Hematopoietic multipotent progenitor cell treated with erythropoietin and hydrocortisone succinate and interleukin-3 and kit ligand, for 8 days (in vitro differentiated cells): ENCODE measurements around the gene CRB2.
"Not testable (repeated sequence)": the region's sequence is repeated elsewhere in the genome, so short reads cannot be mapped to it uniquely, and the experiment has no call there.

Experiments used
- DNase-seq: peaks from one replicate; pipeline ENCODE4 v3.0.0-alpha.2; 2015

CRB2 gene

DNA sequence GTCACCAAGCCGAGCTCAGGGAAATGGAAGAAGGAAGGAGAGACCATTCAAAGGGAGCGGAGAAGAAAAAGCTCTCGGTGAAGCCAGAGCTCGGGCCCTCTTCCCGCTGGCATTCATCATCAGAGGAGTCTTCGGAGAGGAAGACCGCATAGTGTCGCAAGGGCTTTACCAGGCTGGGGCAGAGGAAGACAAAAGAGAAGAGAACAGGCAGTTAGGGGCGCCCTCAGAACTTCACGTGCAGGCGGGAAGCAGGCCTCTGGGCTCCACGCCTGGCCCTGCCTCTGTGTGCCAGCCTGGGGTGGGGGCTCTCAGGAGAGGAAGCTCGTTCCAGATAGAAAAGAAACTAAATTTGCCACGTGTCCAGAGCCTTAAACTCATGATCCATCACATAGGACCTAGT lies 31.7 kb downstream of the CRB2 start:
- DNase-seq, result no peak

DNA sequence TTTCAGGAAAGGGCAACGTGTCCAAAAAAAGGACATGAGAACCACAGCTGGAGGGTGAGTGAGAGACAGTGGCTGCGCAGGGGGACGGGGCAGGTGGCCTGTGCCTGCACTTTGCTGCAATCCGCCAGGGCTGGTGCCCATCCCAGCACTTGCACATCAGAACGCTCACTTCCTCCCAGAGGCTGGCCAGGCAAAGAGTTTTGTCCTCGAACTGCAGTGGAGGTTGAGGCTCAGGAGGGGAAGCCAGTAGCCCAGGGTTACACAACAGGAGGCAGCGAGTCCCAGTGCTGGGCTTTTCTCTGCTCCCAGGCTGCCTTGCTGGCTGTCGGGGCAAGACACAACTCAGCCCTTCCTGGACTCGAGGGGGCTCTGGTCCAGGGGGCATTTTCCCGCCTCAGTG lies 33.1 kb downstream of the CRB2 start:
- DNase-seq, result no peak

DNA sequence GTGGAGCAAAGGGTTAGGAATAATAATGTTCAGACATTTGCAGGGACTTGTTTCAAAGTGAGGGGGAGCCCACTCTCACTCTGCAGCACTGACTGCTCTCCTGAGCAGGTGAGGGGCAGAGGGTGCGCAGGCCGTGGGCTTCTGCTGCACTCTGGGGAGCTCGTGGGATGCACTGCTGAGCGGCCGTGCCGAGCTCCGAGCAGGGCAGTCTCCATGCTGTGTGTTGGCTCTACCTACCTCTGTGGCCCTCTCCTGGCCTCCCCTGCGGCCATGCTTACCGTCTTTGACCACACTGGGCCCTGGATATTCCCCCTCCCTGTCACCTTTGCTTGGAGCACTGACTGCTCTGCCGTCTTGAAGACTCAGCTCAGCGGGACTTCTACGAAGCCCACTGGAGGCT lies 33.7 kb downstream of the CRB2 start:
- DNase-seq, result no peak

DNA sequence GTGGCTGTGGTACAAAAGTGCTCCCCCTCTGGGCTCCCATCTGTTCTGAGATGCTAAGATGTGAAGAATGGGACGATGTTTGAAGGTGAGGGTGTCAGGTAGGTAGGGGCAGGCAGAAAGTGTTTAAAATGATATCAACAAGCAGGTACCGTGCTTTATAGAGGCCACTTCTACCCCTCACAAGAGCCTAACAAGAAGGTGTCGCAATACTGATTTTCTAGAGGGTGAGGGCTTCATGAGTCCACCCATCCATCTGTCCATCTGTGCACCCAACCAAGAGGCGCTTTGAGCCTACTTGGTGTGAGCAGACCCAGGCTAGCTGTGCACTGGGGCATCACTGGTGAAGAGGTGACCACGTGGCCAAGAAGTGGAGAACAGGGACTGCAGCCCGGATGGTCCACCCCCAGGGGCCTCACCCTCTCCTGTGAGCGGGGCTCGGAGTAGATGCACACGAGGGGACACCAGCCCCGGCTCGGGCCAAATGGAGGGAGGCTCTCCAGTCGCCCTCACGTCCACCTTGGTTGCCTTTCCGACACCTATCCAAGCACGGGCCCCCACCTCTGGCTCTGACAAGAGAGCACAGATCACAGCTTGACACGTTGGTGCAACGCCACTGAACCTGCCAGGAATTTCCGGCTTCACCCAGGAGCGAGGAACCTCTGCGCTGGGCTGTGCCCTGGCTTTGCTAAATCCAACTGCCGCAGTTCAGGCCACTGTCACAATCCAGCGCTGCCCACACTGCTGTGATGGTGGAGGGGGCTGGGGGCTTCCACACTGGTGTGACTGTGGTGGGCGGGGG lies 34.5 kb downstream of the CRB2 start:
- no peak for DNase-seq

DNA sequence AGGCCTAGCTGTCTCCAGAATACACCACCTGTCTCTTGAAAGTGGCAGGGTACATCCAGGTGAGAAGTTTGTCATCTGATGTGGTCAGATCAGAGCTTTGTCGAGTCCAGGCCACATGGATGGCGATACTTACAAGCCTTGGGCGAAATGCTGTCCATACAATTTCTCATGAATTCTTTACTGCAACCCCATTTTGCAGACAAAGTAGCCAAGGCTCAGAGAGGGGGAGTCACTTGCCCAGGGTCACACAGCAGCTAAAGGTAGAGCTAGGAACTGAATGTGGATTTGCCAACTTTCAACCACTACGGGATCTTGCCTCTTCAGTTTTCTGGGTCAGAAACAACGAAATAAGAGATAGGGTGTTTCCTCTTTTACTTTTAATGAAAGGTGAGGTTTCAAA lies 35.2 kb downstream of the CRB2 start:
- DNase-seq, result no peak

DNA sequence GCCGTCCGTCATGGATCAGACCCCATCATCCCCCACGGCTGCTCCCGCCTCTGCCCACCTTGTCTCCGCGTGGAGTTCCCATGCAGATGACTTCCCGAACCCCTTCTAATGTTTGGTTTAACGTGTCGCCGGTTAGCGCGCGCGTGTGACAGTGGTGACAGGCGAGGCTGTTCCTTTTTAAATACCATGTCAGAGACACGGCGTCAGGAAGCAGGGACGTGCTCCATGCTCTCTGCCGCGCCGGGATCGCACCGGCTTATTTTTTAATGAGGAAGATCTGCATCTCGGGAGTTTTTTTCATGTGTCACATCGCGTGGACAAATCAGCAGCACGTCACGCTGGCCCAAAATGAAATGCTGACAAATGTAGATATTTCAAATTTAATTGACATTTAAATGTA lies 35.9 kb downstream of the CRB2 start:
- no peak for DNase-seq

DNA sequence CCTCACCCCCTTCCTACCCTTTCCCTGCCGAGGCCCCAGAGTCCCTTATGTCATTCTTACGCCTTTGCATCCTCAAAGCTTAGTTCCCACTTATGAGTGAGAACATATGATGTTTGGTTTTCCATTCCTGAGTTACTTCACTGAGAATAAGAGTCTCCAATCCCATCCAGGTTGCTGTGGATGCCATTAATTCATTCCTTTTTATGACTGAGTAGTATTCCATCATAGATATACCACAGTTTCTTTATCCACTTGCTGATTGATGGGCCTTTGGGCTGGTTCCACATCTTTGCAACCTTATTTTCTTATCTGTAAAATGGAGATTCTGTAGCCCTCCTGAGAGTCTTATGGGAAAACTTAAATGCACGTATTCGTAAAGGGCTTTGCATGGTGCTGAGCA lies 36.8 kb downstream of the CRB2 start:
- no peak for DNase-seq

DNA sequence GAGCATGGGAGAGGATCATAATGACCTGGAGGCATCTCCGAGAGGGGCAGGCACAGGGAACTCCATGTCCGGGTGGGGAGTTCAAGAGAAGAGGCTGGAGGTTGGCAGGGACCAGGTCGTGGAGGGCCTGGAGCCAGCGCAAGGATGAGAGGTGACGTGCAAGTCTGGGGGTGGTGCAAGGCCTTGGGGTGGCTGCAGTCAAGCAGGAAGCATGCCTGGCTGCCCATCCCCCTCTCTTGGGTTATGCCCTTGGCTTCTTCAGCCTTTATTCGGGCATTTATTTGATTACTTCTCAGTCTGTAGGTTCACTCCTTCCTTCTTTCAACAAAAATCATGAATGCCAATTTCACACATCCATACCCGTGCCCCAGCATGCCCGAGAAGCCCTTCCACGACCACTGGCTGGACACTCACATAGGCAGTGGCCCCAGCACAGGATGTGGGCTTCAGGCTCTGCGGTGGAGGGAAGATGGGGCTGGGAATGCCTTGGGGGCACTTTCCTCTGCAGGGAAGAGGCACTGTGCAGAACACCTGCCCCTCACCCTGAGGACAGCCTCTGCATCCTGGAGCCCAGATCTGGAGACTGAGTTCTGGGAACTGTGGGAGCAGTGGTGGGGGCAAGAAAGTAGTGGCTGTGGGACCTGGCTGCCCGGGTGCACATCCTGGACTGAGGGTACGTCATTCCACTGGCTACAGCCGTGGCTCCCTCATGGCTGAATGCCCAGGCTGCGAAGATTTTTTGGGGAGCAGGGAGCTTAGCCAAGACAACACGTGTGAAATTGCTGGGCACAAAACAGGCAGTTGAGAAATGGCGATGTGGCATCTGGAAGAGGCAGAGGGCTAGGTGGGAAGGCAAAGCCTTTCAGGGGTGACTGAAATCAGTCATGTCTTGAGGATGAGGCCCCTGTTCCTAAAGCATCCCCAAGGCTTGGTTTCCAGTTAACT lies 38.6 kb downstream of the CRB2 start:
- DNase-seq, result no peak

DNA sequence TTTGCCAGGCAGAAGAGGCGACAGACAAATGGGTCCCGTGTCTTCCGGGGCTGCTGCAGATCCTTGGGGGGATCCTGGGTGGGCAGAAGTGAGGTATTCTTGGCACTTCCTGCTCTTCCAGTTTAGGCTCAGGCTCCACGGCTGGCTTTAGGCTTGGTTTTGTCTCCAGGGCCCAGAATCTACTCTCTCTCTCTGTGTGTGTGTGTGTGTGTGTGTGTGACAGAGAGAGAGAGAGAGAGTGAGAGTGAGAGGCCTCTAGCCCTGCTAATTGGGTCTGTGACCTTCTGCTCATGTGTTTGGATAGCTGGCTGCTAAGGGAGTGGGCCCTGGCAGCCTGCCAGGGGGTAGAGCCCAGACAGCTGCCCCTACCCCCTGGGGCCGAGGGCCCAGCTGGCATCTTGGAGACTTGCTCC lies 39.3 kb downstream of the CRB2 start:
- no peak for DNase-seq

DNA sequence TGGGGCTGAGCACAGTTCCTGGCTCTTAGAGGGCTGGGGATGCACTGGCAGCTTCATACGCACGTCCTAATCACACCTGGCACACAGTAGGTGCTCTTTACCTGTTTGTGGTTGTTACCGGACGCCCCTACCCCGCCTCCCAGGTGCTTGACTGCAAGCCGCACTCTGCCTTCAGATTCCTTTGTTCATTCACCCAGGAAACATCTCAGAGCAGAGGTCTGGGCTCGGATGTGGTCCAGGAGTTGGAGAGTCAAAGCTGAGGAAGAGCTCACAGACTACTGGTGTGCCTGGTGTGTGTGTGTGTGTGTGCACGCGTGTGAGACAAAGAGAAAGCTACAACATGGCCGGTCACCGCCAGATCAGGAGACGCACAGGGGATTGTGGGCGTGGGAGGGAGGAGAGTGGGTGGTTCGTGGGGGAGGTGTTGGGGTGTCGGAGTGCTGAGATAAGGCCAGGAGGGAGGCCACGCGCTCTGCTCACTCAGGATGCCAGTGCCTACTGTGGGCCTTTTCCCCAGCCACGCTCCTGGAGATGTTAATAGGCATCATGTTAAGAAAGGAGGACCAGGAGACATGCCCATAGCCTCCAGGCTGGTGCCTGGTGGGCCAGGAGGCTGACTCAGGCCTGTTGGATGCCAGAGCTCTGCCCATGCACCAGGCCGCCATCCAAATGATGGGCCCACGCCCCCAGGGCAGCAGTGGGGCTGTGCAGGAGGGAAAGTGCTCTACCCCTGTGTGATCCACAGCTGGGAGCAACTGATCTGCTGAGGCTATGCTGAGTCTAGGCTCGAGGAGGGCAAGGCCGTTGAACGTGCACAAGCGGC lies 39.9 kb downstream of the CRB2 start:
- peak; percentile 77 for DNase-seq

DNA sequence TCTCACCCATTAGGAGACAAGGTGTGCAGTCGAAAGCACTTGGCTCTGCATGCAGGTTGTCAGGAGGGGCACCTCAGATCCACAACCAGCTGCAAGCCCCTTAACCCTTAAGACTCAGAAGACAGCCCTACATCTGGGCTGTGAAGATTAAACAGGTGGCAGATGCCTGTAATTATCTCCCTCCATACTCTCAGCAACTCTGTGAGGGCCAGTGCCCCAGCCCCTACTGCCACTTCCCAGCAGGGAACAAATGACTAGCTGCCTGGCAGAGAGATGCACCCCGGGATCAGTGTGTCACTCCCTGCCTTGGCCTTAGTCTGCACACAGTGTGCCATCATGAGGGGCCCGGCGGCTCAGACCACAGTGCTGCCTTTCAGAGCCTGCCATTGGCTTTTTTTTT lies 42.0 kb downstream of the CRB2 start:
- DNase-seq, result no peak

DNA sequence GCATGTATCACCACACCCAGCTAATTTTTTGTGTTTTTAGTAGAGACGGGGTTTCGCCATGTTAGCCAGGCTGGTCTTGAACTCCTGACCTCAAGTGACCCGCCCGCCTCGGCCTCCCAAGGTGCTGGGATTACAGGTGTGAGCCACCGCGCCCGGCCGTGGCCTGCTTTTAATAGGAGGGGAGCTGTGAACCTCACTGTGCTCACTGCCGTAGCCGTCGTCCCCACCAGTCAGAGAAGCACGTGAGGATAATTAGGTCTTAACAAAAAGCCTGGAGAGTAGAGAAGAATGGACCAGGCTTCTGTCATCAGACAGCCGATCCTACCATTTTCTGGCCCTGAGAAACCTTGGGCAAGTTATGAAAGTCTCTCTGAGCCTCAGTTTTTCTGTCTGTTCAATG lies 42.9 kb downstream of the CRB2 start:
- DNase-seq, result not testable (repeated sequence)

DNA sequence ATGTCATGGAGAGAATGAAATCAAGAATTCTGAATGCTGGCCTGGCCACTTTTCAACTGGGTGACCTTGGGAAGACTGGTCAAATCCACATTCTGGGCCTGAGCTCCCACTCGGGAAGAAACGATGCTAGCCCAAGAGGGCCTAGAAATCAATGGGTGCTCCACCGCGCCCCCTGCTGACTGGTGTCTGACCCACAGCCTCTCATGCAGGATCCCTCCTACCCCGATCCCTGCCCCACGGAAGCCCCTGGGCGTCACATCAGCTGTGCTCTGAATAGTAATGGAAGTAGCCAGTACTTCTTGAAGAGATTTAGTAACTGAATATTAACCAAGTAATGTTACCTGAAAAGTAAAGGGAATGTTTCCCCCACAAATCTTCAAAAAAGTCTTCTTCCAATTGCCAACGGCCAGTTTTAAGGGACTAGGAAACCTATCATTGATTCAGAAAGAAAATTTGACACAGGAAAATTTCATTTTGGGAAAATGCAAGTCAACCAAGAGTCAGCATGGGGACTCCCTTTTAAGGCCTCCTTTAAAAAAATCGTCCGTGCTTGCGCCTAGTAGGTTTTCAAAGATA lies 43.9 kb downstream of the CRB2 start:
- DNase-seq, result peak; percentile 37

DNA sequence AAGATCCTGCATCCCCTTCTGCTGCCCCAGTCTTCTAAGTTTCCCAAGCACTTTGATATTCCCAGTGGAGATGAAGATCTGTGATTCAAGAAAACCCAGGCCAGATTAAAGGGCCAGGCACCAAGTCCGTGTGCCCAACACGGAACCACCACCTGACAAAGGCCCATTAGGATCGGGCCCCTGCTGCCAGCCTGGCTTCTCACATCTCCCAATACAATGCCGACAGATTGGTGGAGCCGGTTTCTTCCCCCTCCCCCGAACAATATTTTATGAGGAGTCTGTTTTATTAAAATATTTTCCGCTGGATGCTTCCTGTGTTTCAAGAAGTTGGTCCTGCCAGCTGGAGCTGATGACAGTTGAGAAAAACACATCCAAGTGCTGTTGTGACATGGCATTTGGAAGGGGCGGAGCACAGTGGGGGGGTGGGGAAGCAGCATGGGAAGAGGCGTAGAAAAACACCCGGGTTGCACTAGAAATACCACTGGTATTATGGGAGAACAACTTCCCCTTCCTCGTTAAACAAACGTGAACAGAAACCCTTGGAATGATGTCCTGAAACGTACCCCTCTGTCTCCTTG lies 45.0 kb downstream of the CRB2 start:
- no peak for DNase-seq

DNA sequence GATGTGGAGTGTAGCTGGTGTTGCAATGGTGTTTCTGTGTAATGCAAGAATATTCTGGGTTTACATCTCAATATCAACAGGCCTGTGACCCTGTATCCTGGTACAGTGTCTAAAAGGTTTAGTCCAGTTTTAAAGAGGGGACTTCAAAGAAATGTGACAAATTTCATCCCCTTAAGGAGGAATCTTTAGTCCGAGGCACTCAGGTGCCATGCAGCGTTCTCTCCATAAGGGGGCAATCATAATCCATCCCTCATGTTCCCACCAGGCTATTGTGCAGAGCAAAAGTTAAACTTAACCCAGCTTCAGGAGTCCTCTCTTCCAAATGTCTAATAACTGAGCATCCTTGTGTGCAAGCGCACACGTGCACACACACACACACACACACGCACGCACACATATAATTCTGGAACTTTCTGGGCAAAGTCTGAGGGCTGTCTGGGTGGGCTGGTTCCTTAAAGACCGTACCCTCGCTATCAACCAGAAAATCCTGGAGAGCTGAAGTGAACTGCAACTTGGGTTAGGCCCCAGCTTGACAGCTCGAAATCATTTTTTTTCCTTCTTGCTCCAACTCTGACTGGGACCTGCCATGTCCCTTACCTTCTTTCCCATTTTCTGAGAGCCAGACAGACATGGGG lies 46.0 kb downstream of the CRB2 start:
- DNase-seq, result peak; percentile 56

DNA sequence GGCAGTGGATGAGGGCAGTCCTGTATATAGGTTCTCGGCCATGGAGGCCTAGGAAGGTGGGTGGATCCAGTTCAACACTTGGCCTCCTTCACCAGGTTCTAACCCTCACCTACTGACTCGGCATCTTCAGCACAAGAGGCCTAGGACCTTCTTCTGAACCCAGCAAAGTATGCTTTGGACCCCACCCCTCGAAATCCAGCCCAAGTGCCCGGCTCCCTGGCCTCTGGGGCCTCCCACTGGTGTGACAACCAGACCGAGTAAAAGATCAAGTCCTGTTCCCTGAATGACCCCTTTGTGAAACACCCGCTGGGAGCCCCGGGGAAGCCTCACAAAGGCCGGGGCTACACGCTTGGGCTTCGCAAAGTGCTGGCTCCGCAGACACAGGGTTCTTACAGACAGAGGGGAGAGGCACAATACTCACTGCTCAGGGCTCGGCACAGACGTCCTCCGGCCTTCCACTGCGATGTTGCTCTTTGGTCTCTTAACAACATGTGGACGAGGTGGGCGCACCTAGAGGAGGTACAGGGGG lies 47.0 kb downstream of the CRB2 start:
- no peak for DNase-seq

DNA sequence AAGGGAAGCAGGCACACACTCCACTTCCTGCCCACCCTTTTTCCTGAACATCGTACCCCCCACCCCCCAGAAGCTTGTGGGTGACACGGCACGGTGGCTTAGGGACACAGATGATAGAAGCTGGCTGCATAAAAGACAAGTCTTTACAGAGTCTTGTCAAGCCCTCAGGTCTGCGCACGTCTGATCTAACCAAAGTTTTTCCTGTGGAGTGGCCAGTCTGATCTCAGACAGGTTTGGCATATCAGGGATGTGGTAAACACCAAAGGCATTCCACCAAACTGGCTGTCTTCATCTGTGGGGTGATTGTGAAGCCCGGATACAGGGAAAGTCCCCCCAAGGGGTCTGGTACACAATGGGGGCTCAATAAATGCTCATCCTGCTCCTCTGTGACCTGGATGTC lies 50.0 kb downstream of the CRB2 start:
- no peak for DNase-seq

DNA sequence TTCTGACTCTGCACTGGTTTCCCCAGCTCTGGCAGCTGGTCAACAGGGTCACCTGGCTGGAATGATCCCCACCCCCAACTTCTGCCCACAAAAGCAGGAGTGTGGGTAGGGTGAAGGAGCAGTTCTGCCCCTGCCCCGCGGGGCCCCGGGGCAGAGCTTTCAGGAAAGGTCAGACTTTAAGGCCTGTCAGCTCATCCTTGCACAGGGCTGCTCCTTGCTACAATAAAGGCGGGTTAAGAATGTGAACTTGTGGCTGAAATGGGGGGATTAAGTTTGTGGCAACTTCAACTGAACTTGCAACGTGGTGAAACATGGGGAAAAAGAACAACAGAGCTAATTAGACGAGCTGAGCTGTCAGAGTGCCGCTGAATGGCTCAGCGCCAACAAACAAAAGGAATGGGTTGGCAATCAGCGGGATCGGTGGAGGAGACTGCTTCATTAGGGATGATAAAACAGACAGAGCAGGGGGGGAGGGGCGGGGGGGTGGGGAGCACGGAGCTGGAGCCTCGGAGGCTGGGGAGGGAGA lies 50.8 kb downstream of the CRB2 start:
- no peak for DNase-seq

DNA sequence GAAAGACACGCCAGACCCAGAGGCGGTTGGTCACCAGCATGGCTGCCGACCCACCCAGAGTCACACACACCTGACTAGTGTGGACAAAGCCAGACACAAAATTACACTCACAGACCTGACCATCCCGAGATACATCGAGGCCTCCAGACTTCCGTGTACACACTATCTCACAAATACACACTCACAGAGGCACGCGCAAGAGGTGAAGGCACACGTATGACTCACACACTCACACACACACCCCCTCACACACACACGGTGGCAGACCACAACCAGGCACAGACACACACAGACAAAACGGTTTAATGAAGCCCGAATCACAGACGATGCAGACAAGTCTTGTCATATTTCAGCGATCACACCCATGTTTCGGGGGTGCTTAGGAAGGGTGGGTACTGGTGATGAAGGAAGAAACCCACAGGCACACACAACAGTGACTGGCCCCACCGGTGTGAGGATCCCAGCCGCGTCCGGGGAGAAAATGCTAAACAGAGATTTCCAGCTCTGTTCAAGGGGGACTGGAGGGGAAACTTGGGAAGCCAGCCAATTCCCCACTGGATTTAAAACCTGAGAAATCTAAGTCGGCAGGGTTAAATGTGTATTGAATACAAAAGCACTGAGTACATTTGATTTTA lies 51.3 kb downstream of the CRB2 start:
- DNase-seq, result no peak

DNA sequence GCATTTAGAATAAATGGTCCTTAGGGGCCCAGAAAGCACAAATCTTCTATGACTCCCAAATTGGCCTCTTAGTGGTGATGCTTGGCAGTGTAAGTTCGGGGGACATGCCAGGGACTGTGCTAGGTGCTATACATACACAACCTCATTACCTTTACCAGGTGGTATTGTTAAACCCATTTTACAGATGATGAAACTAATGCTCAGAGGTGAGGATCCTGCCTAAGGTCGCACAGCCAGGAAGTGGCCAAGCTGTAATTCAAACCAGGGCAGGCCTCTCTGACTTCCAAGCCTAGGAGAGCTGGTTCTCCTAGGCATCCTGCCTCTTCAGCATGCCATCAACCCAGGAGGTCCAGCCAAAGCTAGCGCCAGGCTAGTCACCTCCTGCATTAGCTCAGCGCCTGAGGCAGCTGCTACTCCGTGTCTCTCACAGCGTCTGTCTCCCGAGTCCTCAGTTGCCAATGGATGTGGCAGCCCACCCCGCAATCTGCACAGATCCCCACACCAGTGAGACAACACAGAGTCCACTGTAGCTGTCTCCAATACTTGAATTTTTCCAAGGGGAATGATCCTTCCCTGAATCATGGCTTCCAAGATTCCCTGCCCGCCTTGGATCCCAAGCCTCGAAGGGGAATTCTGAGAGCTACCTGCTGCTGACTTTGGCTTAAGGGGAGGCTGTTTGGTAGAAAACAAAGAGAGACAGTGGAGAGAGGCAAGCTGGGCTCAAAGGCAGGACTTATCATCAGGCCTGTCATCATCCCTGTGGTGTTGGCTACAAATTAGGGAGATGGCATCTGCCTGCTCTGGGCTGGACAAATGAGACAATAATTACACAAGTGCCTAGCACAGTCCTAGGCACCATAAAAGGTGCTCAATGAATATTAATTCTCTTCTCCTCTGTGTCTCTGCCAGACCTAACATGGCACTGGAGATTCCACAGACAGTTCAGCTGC lies 52.6 kb downstream of the CRB2 start:
- no peak for DNase-seq
